HEK293T (cell line): Measurements from ENCODE around the gene ZNHIT6.

Experiments
- BHLHE40 ChIP-seq: fragments of 450-650 bp; IDR thresholded peaks from 2 replicates; pipeline ENCODE4 v1.6.1; 2016; ENCODE audit warnings: mild to moderate bottlenecking, moderate library complexity, borderline replicate concordance
- FOXM1 ChIP-seq: fragments of 450-650 bp; IDR thresholded peaks from 2 replicates; pipeline ENCODE4 v1.6.1; 2017; ENCODE audit warnings: mild to moderate bottlenecking, borderline replicate concordance
- SP1 ChIP-seq: fragments of 450-650 bp; IDR thresholded peaks from 2 replicates; pipeline ENCODE4 v1.6.1; 2017
- TARDBP ChIP-seq: fragments of 450-650 bp; IDR thresholded peaks from 2 replicates; pipeline ENCODE4 v1.6.1; 2016

DNA sequence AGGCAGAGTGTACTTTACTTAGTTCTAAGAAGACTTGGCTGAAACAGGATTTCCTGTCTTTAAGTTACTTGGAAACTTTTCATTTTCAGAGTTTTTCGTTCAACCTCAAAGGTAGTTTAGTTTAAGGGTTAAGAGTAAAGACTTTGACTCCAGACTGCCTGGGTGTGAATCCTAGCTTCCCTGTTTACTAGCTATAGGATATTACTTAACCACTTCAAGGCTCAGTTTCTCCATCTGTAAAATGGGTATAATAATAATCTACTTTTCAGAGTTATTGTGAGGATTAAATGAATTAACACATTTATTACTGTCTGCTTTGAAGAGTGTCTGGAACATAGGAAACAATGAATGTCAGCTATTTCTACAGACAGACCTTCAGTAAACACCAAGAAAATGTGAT, 30.0 kb downstream of the ZNHIT6 start:
- TF ChIP-seq SP1 (no peak), TARDBP (no peak), BHLHE40 (no peak), FOXM1 (no peak)
